K562 (cell line): ENCODE data around the gene ZNF22. TPM values are rescaled to one million over a fixed set of nuclear protein-coding genes. Genes with fewer than 3 reads are reported as not detected.

Experiments used
- ATAC-seq: fragments of 200-7000 bp; cut with Tn5 transposase; 3 replicates; pipeline ENCODE4 v1.9.1; 2020; ENCODE audit warnings: moderate library complexity
- BruUV-seq: library from RNA; stranded (reverse); fragments of 400-500 nt; replicated peaks from 2 replicates; lab custom pipeline; 2021; lab: Mats Ljungman, UMichigan
- CTCF ChIA-PET: fragments of 300-600 bp; formaldehyde crosslinking; extraction: SDS; loops from one replicate; lab custom pipeline; 2021; ENCODE audit warnings: low intra/inter-chr PET ratio; lab: Yijun Ruan, JAX
- POLR2A ChIA-PET: fragments of 300-600, 350-650 bp; sonication (Branson Sonifier 250); formaldehyde crosslinking; extraction: SDS; loops from one replicate; lab custom pipeline; 2021; ENCODE audit warnings: antibody characterized with exemption, inconsistent platforms; lab: Yijun Ruan, JAX
- DNase-seq, 4 experiments: peaks; one replicate each; pipeline versions ENCODE4 v3.0.0 to v3.0.0-alpha.2; 2011 to 2018; ENCODE audit warnings: low spot score in 3 of 4, mixed read lengths in 3 of 4; ENCODE audit errors: extremely low read depth in 1 of 4
- FAIRE-seq: peaks from 2 replicates; lab custom pipeline; 2011; peaks lifted over from hg19 to GRCh38; lab: Jason Lieb, UNC
- H2AFZ ChIP-seq: 2 replicates; pipeline ENCODE4 v1.6.0; 2011; ENCODE audit warnings: low read depth, low read length, control low read depth, inconsistent platforms
- H3K27ac ChIP-seq: fragments of 200-600 bp; 3 replicates; pipeline ENCODE4 v1.8.0; 2011; ENCODE audit warnings: low read depth, mild to moderate bottlenecking, control low read depth, inconsistent platforms, low read length, moderate library complexity, mixed read lengths; ENCODE audit errors: extremely low read depth
- H3K27me3 ChIP-seq, 2 experiments: fragments of 300-600 bp in 1 of 2; 2 replicates in 1 of 2; 3 replicates in 1 of 2; pipeline versions ENCODE4 v1.6.0 to v1.8.0; 2011; ENCODE audit warnings: inconsistent platforms in 2 of 2, low read length in 2 of 2, mild to moderate bottlenecking in 1 of 2, mixed read lengths in 1 of 2, moderate library complexity in 1 of 2; ENCODE audit not compliant: control insufficient read depth in 2 of 2, insufficient read depth in 2 of 2
- H3K36me3 ChIP-seq: fragments of 300-600 bp; 3 replicates; pipeline ENCODE4 v1.8.0; 2011; ENCODE audit warnings: mild to moderate bottlenecking, low read length, inconsistent platforms; ENCODE audit not compliant: control insufficient read depth, insufficient read depth
- H3K4me1 ChIP-seq, 2 experiments: fragments of 200-600 bp in 1 of 2; replicated peaks in 1 of 2; 2 replicates in 1 of 2; 3 replicates in 1 of 2; pipeline versions ENCODE4 v1.5.1 to v1.8.0; 2011; ENCODE audit warnings: inconsistent platforms in 2 of 2, low read length in 2 of 2, mild to moderate bottlenecking in 1 of 2, mixed read lengths in 1 of 2, moderate library complexity in 1 of 2; ENCODE audit not compliant: control insufficient read depth in 2 of 2, insufficient read depth in 2 of 2
- H3K4me2 ChIP-seq: 2 replicates; pipeline ENCODE4 v1.6.1; 2011; ENCODE audit warnings: low read length, control low read depth, inconsistent platforms, mixed read lengths; ENCODE audit not compliant: insufficient read depth
- H3K4me3 ChIP-seq: fragments of 200-600 bp; sonication (generic), shearing (Covaris generic); 2 replicates; pipeline ENCODE4 v1.5.1; 2016; ENCODE audit warnings: control low read depth, inconsistent platforms
- H3K79me2 ChIP-seq: fragments of 200-600 bp; 3 replicates; pipeline ENCODE4 v1.8.0; 2011; ENCODE audit warnings: low read length, inconsistent platforms; ENCODE audit not compliant: control insufficient read depth, insufficient read depth
- H3K9ac ChIP-seq, 2 experiments: 2 replicates each; pipeline versions ENCODE4 v1.6.0 to v1.6.1; 2011; ENCODE audit warnings: low read depth in 2 of 2, low read length in 2 of 2, control low read depth in 1 of 2, inconsistent platforms in 1 of 2, mild to moderate bottlenecking in 1 of 2, mixed read lengths in 1 of 2; ENCODE audit not compliant: insufficient read depth in 1 of 2
- H3K9me1 ChIP-seq: one replicate; pipeline ENCODE4 v1.6.0; 2011; ENCODE audit warnings: inconsistent platforms, mild to moderate bottlenecking, low read length, moderate library complexity; ENCODE audit not compliant: control insufficient read depth, insufficient read depth
- H3K9me3 ChIP-seq: replicated peaks from 2 replicates; pipeline ENCODE4 v1.5.1; 2011; ENCODE audit warnings: low read depth, low read length, inconsistent platforms; ENCODE audit not compliant: control insufficient read depth, insufficient read depth
- H4K20me1 ChIP-seq: replicated peaks from 2 replicates; pipeline ENCODE4 v1.6.1; 2011; ENCODE audit warnings: low read length, inconsistent platforms, mixed read lengths; ENCODE audit not compliant: control insufficient read depth, insufficient read depth
- BACH1 ChIP-seq: fragments of 200-800 bp; sonication (Bioruptor generic); IDR thresholded peaks from 2 replicates; pipeline ENCODE4 v1.6.1; 2016; ENCODE audit warnings: missing genetic modification characterization, missing compliant biosample characterization
- BRF1 ChIP-seq: IDR thresholded peaks from 3 replicates; pipeline ENCODE4 v1.6.1; 2011; ENCODE audit warnings: borderline replicate concordance, mild to moderate bottlenecking; ENCODE audit not compliant: insufficient read length; ENCODE audit errors: extremely low read depth
- CEBPZ ChIP-seq: fragments of 150-350 bp; IDR thresholded peaks from 2 replicates; pipeline ENCODE4 v1.6.1; 2014; ENCODE audit warnings: low read depth, mild to moderate bottlenecking, low read length, borderline replicate concordance
- HMGXB4 ChIP-seq: sonication (generic); formaldehyde crosslinking; IDR thresholded peaks from 2 replicates; pipeline ENCODE4 v1.8.1; 2023; ENCODE audit warnings: mild to moderate bottlenecking, missing genetic modification reagents
- HNRNPL ChIP-seq: fragments of 200-400 bp; formaldehyde crosslinking; IDR thresholded peaks from 2 replicates; pipeline ENCODE4 v1.6.1; 2017; ENCODE audit warnings: low read depth, mild to moderate bottlenecking, low read length
- MITF ChIP-seq: IDR thresholded peaks from 2 replicates; pipeline ENCODE4 v1.6.1; 2014; ENCODE audit warnings: antibody characterized with exemption
- OTX1 ChIP-seq: fragments of 450-650 bp; formaldehyde crosslinking; IDR thresholded peaks from 2 replicates; pipeline ENCODE4 v1.4.0; 2022; ENCODE audit warnings: mild to moderate bottlenecking
- PHF8 ChIP-seq: fragments of 200-600 bp; sonication (generic); IDR thresholded peaks from 2 replicates; pipeline ENCODE4 v1.6.1; 2012; ENCODE audit warnings: mixed run types, mild to moderate bottlenecking, inconsistent platforms, low read length, moderate library complexity, borderline replicate concordance
- SOX6 ChIP-seq: fragments of 450-650 bp; IDR thresholded peaks from 2 replicates; pipeline ENCODE4 v1.6.1; 2014; ENCODE audit warnings: mild to moderate bottlenecking
- TCF7L2 ChIP-seq: fragments of 150-350 bp; IDR thresholded peaks from 2 replicates; pipeline ENCODE4 v1.6.1; 2016; ENCODE audit warnings: low read depth, mild to moderate bottlenecking, low read length, moderate library complexity
- WGBS: fragments of 100-300 bp; shearing (Covaris generic); methylation state at CpG from one replicate; pipeline ENCODE4 v1.1.6; 2016; ENCODE audit warnings: low coverage, mixed read lengths; ENCODE audit not compliant: insufficient coverage; ENCODE audit errors: missing lambda C conversion rate; 5-methylcytosine and 5-hydroxymethylcytosine counted together
- in situ Hi-C: fragments of 300-500 bp; cut with MboI; formaldehyde crosslinking; loops from 4 replicates; pipeline ENCODE4 v1.15.0; 2018; ENCODE audit warnings: inconsistent platforms, mixed read lengths
- intact Hi-C: fragments of 100-400 bp; cut with micrococcal nuclease; formaldehyde crosslinking; loops from 2 replicates; pipeline ENCODE4 v1.14.2; 2022
- polyA plus RNA-seq, 8 experiments: library from polyadenylated mRNA; depleted of rRNA in 4 of 8; stranded (reverse) in 5 of 8; unstranded in 3 of 8; fragments of >200 nt; fragmentation: Nextera tagmentation in 2 of 8; fragmentation: Illumina TruSeq in 1 of 8; extraction: Ambion mirVana in 2 of 8; extraction: Trizol in 1 of 8; gene quantifications; 2 replicates each; pipeline versions ENCODE4 v1.2.1 to v1.2.3, GENCODE V29; 2011 to 2014; ENCODE audit warnings: inconsistent platforms in 1 of 8, missing spikeins in 1 of 8
- total RNA-seq, 7 experiments: library from RNA; depleted of rRNA in 6 of 7; stranded (reverse); fragments of >200 nt in 6 of 7; fragmentation: Illumina TruSeq in 2 of 7; extraction: Trizol in 2 of 7; gene quantifications; 2 replicates each; pipeline versions ENCODE4 v1.2.1 to v1.2.3, GENCODE V29; 2011 to 2021; ENCODE audit warnings: low replicate concordance in 1 of 7

The ZNF22 gene
- total and polyA plus RNA-seq, 9 of the 15 experiments (the other 6 are each of a cell fraction or from before 2014, with no cell fraction given): 36.2 to 98.7 (median 51.2) TPM

GRCh38 chr10:44993226-44993921 lies 7.3 kb upstream of the ZNF22 start:
- intact Hi-C loops (no loop called here), in situ Hi-C loops (no loop called here)
- H3K36me3 ChIP-seq: no peaks in the 10 kb centered on the region
- no peaks in the 10 kb centered on the region for H3K9me3 ChIP-seq
- H3K27me3 ChIP-seq: peaks cover 27 to 67% of the 10 kb centered on the region in 2 experiments
- ATAC-seq (no peak), DNase-seq (no peak), FAIRE-seq (no peak)
- H3K9ac ChIP-seq: peak overlapping the region in 1 of 2 experiments; percentile 33; a peak in 1 of 4 replicates
- H3K4me2 ChIP-seq: no peak overlapping the region
- H3K27ac ChIP-seq: no peak overlapping the region
- peaks cover 0 to 5% of the 10 kb centered on the region in 2 experiments; a peak in 3 of 5 replicates for H3K4me1 ChIP-seq
- POLR2A ChIA-PET: interaction anchor here (0.8 to 1.1 kb wide), 3 partner anchors 9 to 14 kb away, joined by 3 read pairs; no protein-coding TSS in a partner anchor
- no peak overlapping the region for H3K4me3 ChIP-seq
- 0 out of 2 replicates have a peak, but pooled peaks cover 3% of the 10 kb centered on the region for H4K20me1 ChIP-seq
- 6% methylated on average over 14 of the region's 14 CpGs for WGBS
- CTCF ChIA-PET: no interaction called here
- BruUV-seq: no TSS peak
- H2AFZ ChIP-seq: no peak overlapping the region
- H3K79me2 ChIP-seq: no peaks in the 10 kb centered on the region
- H3K9me1 ChIP-seq: no peaks in the 10 kb centered on the region
- no peak for TF ChIP-seq HMGXB4
- no peak for TF ChIP-seq MITF
- TF ChIP-seq BRF1: no peak
- TF ChIP-seq SOX6: no peak
- TF ChIP-seq CEBPZ: no peak
- no peak for TF ChIP-seq PHF8
- TF ChIP-seq BACH1 (tag): no peak
- TF ChIP-seq OTX1: no peak
- no peak for TF ChIP-seq TCF7L2
- no peak for TF ChIP-seq HNRNPL
